GM23248 (cell line): ENCODE results near the gene MAGIX. TPM values are rescaled to one million over a fixed set of nuclear protein-coding genes. Genes with fewer than 3 reads are reported as not detected.

Experiments
- DNase-seq: peaks from one replicate; pipeline ENCODE4 v3.0.0-alpha.2; 2015
- H2AFZ ChIP-seq: fragments of 200-600 bp; sonication (generic); 2 replicates; pipeline ENCODE4 v1.6.1; 2016; ENCODE audit warnings: antibody characterized with exemption
- H3F3A ChIP-seq: fragments of 200-600 bp; sonication (generic); 2 replicates; pipeline ENCODE4 v1.6.1; 2016; ENCODE audit warnings: mild to moderate bottlenecking, antibody characterized with exemption, mixed run types; ENCODE audit not compliant: insufficient read depth
- H3K27ac ChIP-seq: fragments of 200-600 bp; sonication (generic); 2 replicates; pipeline ENCODE4 v1.5.1; 2016; ENCODE audit warnings: mild to moderate bottlenecking
- H3K27me3 ChIP-seq: fragments of 200-600 bp; sonication (generic); replicated peaks from 2 replicates; pipeline ENCODE4 v1.6.1; 2016; ENCODE audit warnings: mild to moderate bottlenecking; ENCODE audit not compliant: insufficient read depth
- H3K36me3 ChIP-seq: fragments of 200-600 bp; sonication (generic); 2 replicates; pipeline ENCODE4 v1.6.1; 2016; ENCODE audit warnings: low read depth, mild to moderate bottlenecking
- H3K4me1 ChIP-seq: fragments of 200-600 bp; sonication (generic); 2 replicates; pipeline ENCODE4 v1.6.1; 2016; ENCODE audit warnings: mild to moderate bottlenecking; ENCODE audit not compliant: insufficient read depth
- H3K4me2 ChIP-seq: fragments of 200-600 bp; sonication (generic); one replicate; pipeline ENCODE4 v1.6.1; 2016; ENCODE audit warnings: mild to moderate bottlenecking; ENCODE audit not compliant: unreplicated experiment
- H3K4me3 ChIP-seq: fragments of 200-600 bp; sonication (generic); 2 replicates; pipeline ENCODE4 v1.5.1; 2016; ENCODE audit warnings: mild to moderate bottlenecking
- H3K79me2 ChIP-seq: fragments of 200-600 bp; sonication (generic); 2 replicates; pipeline ENCODE4 v1.6.1; 2016; ENCODE audit warnings: mild to moderate bottlenecking; ENCODE audit not compliant: insufficient read depth
- H3K9ac ChIP-seq: fragments of 200-600 bp; sonication (generic); 2 replicates; pipeline ENCODE4 v1.6.1; 2016; ENCODE audit warnings: mild to moderate bottlenecking
- H3K9me2 ChIP-seq: fragments of 200-600 bp; sonication (generic); 2 replicates; pipeline ENCODE4 v1.6.1; 2016; ENCODE audit warnings: mixed run types, mild to moderate bottlenecking, moderate library complexity; ENCODE audit not compliant: insufficient read depth
- H3K9me3 ChIP-seq: fragments of 200-600 bp; sonication (generic); one replicate; pipeline ENCODE4 v1.6.1; 2017; ENCODE audit warnings: low read depth
- H4K20me1 ChIP-seq: fragments of 200-600 bp; sonication (generic); 2 replicates; pipeline ENCODE4 v1.6.0; 2016; ENCODE audit not compliant: insufficient read depth
- EZH2 ChIP-seq: fragments of 200-600 bp; sonication (generic); IDR thresholded peaks from 2 replicates; pipeline ENCODE4 v1.6.1; 2018; ENCODE audit warnings: antibody characterized with exemption, mild to moderate bottlenecking; ENCODE audit not compliant: insufficient read depth, poor library complexity, severe bottlenecking
- EZH2phosphoT487 ChIP-seq: fragments of 200-600 bp; sonication (generic); IDR thresholded peaks from 2 replicates; pipeline ENCODE4 v1.6.1; 2018; ENCODE audit warnings: antibody characterized with exemption, moderate library complexity, mild to moderate bottlenecking, low read depth; ENCODE audit not compliant: insufficient read depth
- WGBS, 2 experiments: methylation state at CpG; one replicate each; pipeline ENCODE4 v1.1.6; 2015 to 2017; ENCODE audit warnings: low lambda C conversion rate in 2 of 2, low coverage in 1 of 2; ENCODE audit errors: missing lambda C conversion rate in 2 of 2; 5-methylcytosine and 5-hydroxymethylcytosine counted together
- in situ Hi-C: fragments of 300-500 bp; cut with MboI; formaldehyde crosslinking; loops from 2 replicates; pipeline ENCODE4 v1.15.0; 2020
- polyA plus RNA-seq: library from polyadenylated mRNA; unstranded; fragments of >200 nt; fragmentation: Nextera tagmentation; extraction: Ambion mirVana; gene quantifications from 2 replicates; pipeline ENCODE4 v1.2.1, GENCODE V29; 2016
- total RNA-seq: library from RNA; depleted of rRNA; stranded (reverse); fragments of >200 nt; shearing (Covaris generic); gene quantifications from 2 replicates; pipeline ENCODE4 v1.2.3, GENCODE V29; 2014

The MAGIX gene
- total and polyA plus RNA-seq, 2 experiments from 2014 or later, result 1.5 to 8.0 TPM

GRCh38 chrX:49199315-49199595 lies 36.7 kb downstream of the MAGIX start:
- Histone ChIP-seq H3K4me3 (no peak overlapping the region), H3K27ac (no peak overlapping the region), H3K79me2 (no peaks in the 10 kb centered on the region), H4K20me1 (no peaks in the 10 kb centered on the region), H3F3A (no peaks in the 10 kb centered on the region), H3K9ac (no peak overlapping the region), H3K4me2 (no peak overlapping the region), H3K4me1 (no peaks in the 10 kb centered on the region), H2AFZ (no peak overlapping the region), H3K27me3 (no peaks in the 10 kb centered on the region), H3K9me3 (no peaks in the 10 kb centered on the region), H3K9me2 (no peaks in the 10 kb centered on the region), H3K36me3 (no peaks in the 10 kb centered on the region)
- no peak for DNase-seq
- in situ Hi-C loops, result no loop called here
- 11% methylated on average over 11 of the region's 11 CpGs; no CpG with 5 or more reads in 1 of the 2 experiments for WGBS, 2 experiments
- TF ChIP-seq EZH2, result no peak
- TF ChIP-seq EZH2phosphoT487, result no peak

GRCh38 chrX:49199906-49200771 lies 37.6 kb downstream of the MAGIX start, which contains the start of gene SYP:
TSS of gene SYP (minus strand) at chrX:49200193. CDS start at chrX:49200186, 7 bp downstream.
- peak; percentile 88 for DNase-seq
- no peaks in the 10 kb centered on the region for H3K79me2 ChIP-seq
- in situ Hi-C loops, result no loop called here
- H2AFZ ChIP-seq, result peak within 1 kb of the TSS; percentile 82
- H3K36me3 ChIP-seq, result no peaks in the 10 kb centered on the region
- H3K9me3 ChIP-seq, result no peaks in the 10 kb centered on the region
- H3K27me3 ChIP-seq, result no peaks in the 10 kb centered on the region
- H3F3A ChIP-seq, result no peaks in the 10 kb centered on the region
- H3K9ac ChIP-seq, result peak within 1 kb of the TSS; percentile 39
- TF ChIP-seq EZH2 (no peak), EZH2phosphoT487 (no peak)
- H3K4me3 ChIP-seq, result peak within 1 kb of the TSS; percentile 51
- H3K9me2 ChIP-seq, result no peaks in the 10 kb centered on the region
- H3K27ac ChIP-seq, result no peak within 1 kb of the TSS
- WGBS, 2 experiments, result 5 to 12% methylated on average over 14 to 35 of the region's 61 CpGs
- peak within 1 kb of the TSS; percentile 11 for H3K4me2 ChIP-seq
- H3K4me1 ChIP-seq, result no peaks in the 10 kb centered on the region
- no peaks in the 10 kb centered on the region for H4K20me1 ChIP-seq

- Histone ChIP-seq H3K36me3 (no peaks in the 10 kb centered on the region), H3K4me2 (no peak overlapping the region), H3K27me3 (no peaks in the 10 kb centered on the region), H3K79me2 (no peaks in the 10 kb centered on the region), H3K9me3 (no peaks in the 10 kb centered on the region), H3K27ac (no peak overlapping the region), H3K4me1 (no peaks in the 10 kb centered on the region), H3K9me2 (no peaks in the 10 kb centered on the region), H4K20me1 (no peaks in the 10 kb centered on the region), H2AFZ (no peak overlapping the region), H3K4me3 (no peak overlapping the region), H3K9ac (no peak overlapping the region), H3F3A (no peaks in the 10 kb centered on the region)
- WGBS, 2 experiments, result 75 to 85% methylated on average over 2 of the region's 2 CpGs
- in situ Hi-C loops, result no loop called here
- TF ChIP-seq EZH2phosphoT487 (no peak), EZH2 (no peak)
- no peak for DNase-seq
These were observed 39.5 kb downstream of the MAGIX start for GRCh38 chrX:49202022-49202421.

GRCh38 chrX:49203536-49203935 lies 41.0 kb downstream of the MAGIX start:
- H3K36me3 ChIP-seq, result no peaks in the 10 kb centered on the region
- no peaks in the 10 kb centered on the region for H3K9me2 ChIP-seq
- H4K20me1 ChIP-seq, result no peaks in the 10 kb centered on the region
- H3K9me3 ChIP-seq, result no peaks in the 10 kb centered on the region
- no peak overlapping the region for H3K4me3 ChIP-seq
- TF ChIP-seq EZH2phosphoT487, result no peak
- no peak for TF ChIP-seq EZH2
- H3K4me2 ChIP-seq, result no peak overlapping the region
- DNase-seq, result no peak
- no peaks in the 10 kb centered on the region for H3K79me2 ChIP-seq
- H3K27me3 ChIP-seq, result no peaks in the 10 kb centered on the region
- H3K27ac ChIP-seq, result no peak overlapping the region
- in situ Hi-C loops, result no loop called here
- no peaks in the 10 kb centered on the region for H3F3A ChIP-seq
- no peak overlapping the region for H3K9ac ChIP-seq
- no peak overlapping the region for H2AFZ ChIP-seq
- 45 to 55% methylated on average over 3 of the region's 3 CpGs for WGBS, 2 experiments
- no peaks in the 10 kb centered on the region for H3K4me1 ChIP-seq
